ENCODE measurements around the gene MRPL14.

- TF ChIP-seq CTCF (IDR thresholded peaks at IDR 0.05) (no peak), POLR2A (IDR thresholded peaks at IDR 0.05) (no peak), POLR2AphosphoS5 (IDR thresholded peaks at IDR 0.05; ENCODE audit: insufficient read depth in 1 of 2, low read depth in 1 of 2) (no peak)
Measured at GRCh38 chr6:44079672-44080071, 47.6 kb downstream of the MRPL14 start.
